ENCODE data around the gene PIAS1.
"Not testable (repeated sequence)": the region's sequence is repeated elsewhere in the genome, so short reads cannot be mapped to it uniquely, and the experiment has no call there.

Gene PIAS1

DNA sequence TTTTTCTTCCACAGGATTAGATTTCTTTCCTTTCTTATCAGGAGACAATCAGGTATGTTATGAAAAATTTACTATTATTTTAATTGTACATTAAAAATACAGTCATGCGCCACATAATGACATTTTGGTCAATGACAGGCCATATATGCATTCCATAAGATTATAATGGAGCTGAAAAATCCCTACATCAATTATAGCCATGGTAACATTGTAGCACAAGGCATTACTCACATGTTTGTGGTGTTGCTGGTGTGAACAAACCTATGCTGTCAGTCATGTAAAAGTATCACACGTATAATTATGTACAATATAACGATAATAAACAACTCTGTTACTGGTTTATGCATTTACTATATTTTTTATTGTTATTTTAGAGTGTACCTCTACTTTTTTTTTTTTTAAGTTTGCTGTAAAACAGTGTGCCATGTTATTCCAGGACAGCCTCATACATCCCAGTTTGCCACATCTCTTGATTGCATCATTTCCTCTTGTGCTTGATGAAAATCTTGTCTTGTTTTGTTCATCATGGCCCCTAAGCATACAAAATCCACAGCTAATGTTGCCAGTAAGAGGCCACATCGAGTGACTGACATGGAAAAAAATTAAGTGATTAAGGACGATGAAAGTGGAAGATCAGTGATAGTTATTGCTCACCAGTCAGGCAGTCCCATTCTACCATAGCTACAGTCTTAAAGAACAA lies 129.7 kb downstream of the PIAS1 start:
- DNase-seq (ENCODE audit: low read depth, low spot score), result no peak

DNA sequence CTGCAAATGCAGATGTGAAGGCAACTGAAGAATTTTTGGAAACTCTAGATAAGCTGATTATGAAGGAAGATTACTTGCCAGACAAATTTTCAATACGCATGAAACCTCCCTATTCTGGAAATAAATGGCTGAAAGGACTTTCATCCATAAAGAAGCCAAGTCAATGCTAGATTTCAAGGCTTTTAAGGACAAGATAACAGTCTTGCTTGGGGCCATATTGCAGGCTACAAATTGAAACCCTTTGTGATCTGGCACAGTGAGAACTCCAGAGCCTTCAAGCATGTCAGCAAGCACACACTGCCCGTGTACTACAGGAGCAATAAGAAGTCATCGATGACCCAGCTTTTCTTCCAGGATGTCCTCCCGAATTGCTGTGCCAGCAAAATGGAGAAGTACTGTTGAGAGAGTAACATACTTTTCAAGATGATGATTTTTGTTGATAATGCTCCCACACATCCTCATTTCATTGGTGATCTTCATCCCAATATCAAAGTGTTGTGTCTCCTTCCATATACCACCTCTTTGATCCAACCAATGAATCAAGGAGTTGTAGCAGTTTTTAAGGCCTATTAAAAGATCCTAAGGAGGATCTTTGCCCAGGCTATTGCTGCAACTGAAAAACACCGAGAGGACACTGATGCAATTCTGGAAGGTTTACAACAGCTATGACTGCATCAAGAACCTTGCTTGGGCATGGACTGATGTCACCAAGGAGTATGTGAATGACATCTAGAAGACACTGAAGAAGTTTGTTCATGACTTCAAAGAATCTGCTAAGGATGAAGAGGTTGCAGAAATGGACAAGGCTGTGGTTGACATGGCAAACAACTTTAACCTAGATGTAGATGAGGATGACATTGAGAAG lies 130.7 kb downstream of the PIAS1 start:
- DNase-seq (ENCODE audit: low read depth, low spot score), result no peak

DNA sequence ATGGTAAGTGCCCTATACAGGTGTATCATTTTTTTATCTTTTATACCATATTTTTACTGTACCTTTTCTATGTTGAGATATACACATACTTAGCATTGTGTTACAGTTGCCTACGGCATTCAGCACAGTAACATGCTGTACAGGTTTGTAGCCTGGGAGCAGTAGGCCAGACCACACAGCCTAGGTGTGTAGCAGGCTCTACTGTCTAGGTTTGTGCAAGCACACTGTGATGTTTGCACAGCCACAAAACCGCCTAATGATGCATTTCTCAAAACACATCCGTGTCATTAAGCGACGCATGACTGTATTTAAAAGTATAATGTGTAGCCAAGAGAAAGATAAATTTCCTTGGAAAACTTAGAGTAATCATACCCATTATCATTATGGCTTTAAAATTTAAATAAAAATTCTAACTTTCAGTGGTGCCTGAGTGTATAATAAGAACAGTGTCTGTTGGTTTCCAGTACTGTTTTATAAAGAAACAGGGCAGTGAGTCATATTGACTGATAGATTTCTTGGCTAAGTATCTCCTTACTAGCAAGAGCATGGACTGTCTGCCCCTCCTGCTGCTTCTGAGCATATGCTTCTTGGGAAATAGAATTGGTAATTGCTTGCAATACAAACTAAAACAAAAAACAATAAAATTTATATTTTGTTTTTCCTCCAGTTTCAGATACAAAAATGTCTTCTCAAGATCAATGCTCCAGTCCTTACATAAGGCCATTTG lies 132.7 kb downstream of the PIAS1 start:
- DNase-seq (ENCODE audit: low read depth, low spot score), result peak; percentile 41

DNA sequence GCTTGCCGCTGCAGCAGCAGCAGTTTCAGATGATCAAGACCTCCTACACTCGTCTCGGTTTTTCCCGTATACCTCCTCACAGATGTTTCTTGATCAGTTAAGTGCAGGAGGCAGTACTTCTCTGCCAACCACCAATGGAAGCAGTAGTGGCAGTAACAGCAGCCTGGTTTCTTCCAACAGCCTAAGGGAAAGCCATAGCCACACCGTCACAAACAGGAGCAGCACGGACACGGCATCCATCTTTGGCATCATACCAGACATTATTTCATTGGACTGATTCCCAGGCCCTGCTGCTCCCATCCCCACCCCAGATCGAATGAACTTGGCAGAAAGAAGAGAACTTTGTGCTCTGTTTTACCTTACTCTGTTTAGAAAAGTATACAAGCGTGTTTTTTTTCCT lies 133.4 kb downstream of the PIAS1 start:
- DNase-seq (ENCODE audit: low read depth, low spot score), result peak; percentile 44

DNA sequence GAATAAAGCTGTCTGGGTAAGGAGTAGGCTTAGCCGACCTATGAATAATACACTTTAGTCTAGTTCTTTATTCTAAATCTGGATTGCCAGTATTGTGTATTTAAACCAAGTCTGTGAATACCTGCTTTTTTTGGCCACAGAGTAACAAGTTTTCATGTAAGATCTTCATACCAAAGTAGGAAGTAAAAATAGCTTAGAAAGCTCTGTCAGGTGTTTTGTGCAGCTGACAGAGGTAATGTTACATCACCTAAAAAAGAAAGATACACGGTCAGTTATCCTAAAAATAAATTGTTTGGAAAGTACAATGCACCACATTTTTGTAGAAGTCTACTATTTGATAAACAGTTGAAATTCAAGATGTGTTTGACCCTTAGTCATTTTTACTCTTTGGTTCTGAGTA lies 134.5 kb downstream of the PIAS1 start:
- DNase-seq (ENCODE audit: low read depth, low spot score), result no peak

DNA sequence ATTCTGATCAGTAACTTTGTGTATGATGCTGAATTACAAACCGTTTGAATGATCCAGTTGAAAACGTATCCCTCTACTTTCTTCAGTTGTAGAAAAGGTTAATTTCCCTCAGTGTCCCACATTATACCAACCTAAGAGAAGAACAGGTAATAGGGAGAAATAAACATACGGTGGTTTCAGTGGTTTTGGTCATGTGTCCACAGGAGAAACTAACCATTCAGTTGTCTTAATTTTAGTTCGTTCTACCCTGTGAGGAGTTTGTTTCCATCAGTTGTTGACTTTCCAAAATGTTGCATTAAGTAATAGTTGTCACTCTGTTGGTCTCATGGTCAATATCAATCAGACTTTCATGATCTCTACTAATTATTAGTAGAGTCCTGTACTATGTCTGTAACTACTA lies 135.9 kb downstream of the PIAS1 start:
- no peak for DNase-seq (ENCODE audit: low read depth, low spot score)

DNA sequence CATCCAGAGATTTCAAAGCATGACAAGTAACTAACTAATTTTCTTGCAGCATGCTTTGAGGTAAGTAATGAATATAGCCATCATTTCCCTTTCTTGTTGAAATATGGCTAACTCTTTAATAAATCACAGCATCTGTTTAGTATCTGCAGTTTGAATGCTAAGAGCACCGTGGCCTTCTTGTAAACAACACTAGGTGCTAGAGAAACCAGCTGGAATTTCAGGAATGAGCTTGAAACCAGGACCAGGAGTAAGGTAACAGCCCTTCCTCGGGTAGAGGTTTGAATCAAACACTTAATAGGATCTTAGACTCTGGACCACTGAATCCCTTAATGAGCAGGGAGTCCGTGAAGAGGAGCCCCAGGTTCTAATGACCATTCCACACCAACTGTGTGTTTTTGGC lies 137.4 kb downstream of the PIAS1 start:
- no peak for DNase-seq (ENCODE audit: low read depth, low spot score)

DNA sequence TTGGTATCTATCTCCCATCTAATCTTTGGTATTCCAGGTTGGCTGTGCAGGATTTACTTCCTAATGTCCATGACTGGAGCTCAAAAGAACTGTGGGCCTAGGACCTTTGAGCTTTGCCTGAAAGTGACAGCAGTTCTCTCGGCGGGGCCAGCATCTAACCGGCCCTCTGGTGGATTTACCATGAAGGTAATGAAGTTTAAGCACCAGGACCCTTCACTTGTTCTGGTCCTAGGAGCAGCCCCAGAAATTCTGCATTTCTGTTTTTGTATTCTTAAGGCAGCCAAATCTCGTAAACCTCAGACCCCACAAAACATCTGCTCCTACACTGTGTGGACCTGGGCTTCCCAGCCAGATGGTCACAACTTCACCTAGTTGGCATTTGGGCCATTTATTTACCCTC lies 138.0 kb downstream of the PIAS1 start:
- DNase-seq (ENCODE audit: low read depth, low spot score), result no peak

DNA sequence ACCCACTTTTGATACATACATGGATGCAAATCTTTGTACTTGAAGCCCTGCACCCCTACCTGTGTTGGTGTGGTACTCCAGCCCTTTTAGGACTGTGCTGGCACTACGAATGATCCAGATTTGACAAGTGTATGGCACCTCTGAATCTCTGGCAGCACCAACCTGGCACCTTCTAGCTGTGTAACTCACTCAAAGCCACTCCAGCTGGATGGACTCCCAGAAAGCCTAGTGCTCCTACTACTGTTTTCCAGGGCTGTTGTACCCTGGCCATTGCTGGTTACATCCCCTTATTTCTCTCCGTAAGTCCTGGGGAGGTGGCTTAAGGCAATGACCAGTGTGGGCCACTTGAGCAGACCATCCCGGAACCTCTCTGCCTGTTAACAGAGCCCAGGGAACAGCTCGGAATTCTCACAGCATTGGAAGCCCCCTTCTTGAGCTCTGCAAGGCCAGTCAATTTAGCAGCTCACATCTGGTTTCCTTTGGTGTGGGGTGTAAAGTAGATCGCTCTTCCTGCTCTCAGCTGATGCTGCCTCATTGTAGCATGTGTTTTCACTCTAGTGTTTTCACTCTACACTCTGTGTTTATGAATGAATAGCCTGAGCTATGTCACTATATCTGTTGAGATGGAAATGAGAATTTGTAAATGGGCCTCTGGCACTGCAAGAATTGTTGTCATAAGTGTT lies 138.8 kb downstream of the PIAS1 start:
- DNase-seq (ENCODE audit: low read depth, low spot score), result no peak

DNA sequence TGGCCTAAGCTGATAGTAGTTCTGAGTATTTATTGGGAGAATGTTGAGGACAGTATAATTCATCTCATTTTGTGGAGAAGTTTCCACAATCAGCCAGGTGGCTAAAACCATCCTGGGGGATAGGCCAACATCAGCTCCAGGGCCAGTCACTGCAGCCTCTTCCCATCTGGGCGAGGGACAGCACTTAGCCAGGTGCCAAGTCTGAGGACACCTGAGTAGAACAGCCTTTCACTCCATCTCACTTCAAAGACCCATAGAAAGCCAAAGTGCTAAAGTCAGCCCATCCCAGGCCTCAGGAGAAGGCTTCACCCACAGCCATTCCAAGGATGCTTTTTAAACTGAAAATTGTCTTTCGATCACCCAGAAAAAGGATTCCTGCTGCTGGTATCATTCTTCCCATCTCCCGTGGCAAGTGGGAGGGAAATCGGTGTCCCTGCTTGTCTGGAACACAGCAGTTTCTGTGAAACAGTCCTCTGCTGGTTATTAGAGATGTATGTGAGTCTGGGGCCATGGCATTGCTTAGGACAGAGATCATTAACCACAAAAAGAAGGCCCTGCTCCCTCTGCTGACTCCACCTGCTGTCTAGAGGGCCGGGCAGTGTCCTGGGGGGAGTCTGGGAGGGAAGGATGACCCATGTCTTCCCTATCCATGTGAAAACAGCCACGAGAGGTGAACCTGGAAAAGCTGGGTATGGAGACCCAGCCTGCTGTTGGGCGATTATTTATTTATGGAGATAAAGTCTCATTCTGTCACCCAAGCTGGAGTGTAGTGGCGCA lies 141.4 kb downstream of the PIAS1 start:
- DNase-seq (ENCODE audit: low read depth, low spot score), result no peak

DNA sequence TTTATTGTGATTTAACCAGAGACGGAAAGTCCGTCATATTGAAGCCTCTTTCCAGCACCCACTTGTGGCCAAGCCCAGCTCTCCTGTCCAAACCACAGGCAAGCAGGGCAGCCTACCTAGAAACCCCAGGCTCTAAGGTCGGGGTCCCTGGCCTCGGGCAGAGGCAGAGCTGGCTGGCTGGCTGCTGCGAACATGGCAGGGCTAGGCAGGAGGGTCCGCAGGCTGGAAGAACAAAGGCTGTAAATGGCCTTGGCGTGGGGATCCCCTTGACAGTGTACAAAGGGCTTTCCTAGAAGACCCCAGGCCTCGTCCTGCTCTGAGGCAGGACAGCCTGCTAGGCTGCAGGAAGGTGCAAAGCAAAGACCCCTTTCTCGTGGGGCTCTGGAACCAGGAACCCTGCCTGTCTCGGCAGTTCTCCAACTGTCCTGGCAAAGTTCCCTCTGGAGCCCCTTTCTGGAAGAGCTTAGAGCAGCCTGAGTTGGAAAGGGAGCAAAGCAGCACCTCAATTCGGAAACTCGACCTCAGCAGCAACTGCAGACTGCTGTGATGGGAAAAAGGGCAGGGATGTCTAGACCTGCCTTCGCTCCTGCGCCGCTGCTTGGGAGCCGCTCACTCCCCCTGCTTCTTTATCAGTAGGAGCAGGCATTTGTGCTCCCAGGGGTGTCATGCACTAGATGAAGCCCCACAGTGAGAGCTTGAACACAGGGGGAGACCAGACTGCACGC lies 142.5 kb downstream of the PIAS1 start:
- DNase-seq (ENCODE audit: low read depth, low spot score), result no peak

DNA sequence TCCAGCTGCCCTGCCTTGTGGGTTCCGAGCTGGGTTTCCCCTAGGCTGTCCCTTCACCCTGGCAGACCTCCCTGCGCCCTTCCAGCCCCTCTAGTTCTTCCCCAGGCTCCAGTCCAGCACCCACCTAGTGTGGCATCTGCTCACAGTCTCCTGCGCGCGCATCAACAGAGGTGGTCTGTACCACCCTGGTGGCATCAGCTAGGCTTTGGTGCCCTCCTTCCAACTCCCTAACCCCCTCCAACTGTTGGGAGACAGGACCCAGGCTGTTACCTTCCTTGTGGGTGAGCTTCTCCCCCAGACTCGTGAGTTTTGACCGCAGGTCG lies 143.0 kb downstream of the PIAS1 start:
- no peak for DNase-seq (ENCODE audit: low read depth, low spot score)

DNA sequence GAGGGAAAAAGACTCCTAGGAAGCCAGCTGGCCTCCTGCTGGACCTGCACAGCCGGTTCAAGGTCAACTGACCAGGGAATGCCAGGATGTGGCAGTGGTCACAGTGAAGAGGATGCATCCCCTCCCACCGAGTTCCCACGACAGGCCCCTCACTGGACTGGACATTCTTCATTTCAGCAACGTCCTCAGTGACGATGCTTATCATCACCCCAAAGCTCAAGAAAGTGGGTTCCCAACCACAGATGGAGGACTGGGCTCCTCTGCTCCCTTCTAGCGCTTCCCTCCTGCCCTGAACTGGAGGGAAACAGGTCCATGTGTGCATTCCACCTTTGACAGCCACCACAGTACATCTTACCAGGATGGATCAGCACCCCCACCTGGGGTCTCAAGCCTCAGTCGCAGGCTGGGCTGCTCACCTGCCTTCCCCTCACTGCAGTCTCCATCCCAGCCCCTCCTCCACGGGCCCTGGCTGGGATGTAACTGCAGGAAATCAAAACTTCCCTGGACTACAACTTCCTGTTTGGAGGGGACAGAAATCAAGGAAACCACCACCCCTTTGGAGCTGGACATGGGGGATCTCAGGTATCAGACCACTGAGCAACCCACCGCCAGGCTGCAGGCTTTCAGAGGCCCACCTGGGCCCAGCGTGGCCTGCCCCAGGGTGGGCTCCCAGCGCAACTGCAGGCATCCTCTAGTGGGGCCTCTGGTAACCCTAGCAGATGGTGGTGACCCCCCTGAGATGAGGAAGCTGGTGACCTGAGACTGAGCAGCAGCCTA lies 143.7 kb downstream of the PIAS1 start:
- no peak for DNase-seq (ENCODE audit: low read depth, low spot score)

DNA sequence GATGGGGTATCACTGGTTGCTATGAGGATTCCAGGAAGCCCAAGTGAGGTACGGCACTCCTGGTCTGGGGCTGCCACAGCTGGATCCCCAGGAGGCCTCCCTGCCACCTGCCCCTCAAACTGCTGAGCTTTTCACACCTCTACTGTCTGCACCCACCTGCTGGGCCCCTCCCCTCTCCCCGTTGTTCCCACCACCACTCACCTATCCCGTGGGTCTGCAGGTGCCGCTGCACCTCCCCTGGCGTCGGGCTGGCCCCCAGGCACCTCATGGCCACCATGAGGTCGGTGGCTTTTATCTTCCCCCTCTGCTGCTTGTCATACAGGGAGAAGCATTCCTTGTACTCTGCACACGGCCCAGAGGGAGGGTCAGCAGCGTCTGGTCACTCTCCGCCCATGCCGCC lies 145.2 kb downstream of the PIAS1 start:
- no peak for DNase-seq (ENCODE audit: low read depth, low spot score)

DNA sequence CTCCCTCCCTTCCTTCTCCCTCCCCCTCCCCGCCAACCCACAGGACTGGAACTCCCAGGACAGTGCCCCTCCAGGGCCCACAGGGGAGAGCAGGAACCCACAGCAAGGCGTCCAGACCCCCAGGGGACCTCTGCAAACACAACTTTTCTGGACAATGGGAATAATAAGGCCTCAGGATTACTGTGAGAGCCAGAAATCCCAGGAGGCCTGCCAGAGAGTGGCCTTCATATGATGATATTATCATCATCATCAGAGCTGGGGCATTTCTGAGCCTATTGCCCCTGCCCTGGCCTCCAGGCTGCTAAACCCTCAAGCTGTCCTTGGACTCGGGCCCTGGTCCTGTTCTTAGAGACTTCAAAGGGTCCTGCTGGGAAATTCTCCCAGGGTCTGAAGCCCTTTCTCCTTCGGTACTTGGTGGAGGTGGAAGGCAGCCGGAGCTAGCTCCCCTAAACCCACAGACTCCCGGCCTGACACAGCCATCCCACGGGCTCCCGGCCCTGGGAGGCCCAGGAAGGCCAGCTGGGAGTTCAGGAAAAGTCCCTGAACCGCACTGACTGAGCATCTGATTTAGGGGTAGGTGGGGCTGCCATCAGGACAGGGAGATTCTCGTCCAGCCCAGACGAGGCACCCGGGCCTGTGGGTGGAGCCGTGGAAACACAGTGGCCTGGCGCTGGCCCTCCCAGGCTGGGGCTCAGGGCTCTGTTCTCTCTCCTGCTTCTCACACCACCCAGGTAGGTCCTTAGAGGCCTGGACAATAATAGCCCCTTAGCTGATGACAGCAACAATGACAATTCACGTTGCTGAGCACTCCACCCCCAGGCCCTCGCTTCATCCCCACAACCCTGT lies 146.1 kb downstream of the PIAS1 start:
- no peak for DNase-seq (ENCODE audit: low read depth, low spot score)

DNA sequence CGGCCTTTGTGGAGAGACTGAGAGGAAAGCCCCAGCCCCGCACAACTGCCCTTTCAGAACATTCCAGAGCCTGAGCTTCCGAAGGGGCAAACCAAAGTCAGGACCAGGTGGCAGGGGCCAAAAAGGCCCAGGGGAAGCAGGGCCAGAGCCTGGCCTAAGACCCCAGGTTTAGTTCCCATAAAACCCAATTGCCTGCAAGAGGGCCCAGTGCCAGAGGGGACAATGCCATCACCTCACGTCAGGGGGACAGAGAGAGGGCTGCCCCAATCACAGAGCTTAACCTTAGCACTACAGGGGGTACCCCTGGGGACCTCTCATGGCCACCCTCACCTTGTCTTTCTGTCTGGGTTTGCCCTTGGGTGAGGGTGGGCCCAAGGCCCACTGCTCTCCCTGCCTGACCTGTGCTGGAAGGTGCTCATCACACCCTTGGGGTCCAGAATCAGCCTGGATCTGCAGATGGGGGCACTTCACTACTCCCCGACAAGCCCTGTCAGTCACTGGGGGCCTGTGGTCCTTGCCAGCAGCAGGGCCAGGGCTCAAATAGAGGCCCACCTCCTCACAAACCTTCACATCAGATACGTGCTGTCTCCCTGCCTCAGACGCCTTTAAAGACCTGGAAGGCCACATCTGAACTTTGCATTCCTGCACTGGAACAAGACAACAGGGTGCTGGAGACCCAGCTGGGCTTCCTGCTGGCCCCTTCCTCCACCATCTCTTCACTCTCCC lies 147.2 kb downstream of the PIAS1 start:
- no peak for DNase-seq (ENCODE audit: low read depth, low spot score)

DNA sequence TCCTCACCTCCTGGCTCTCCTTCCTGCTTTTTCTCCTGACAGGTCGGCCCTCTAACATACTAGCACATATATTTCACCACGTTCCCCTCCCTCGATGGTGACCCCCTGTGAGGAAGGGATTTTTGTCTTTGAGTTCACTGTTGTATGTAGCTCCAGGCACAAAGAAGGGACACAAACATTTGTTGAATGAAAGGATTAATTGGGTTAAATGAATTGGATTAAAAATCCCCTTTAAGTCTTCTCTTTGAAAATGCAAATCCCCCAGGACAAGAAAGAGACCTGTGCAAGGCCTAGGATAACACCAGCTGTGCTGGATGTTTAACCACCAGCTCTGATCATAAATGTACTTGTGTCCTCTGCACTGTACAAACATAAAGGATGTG lies 147.8 kb downstream of the PIAS1 start:
- DNase-seq (ENCODE audit: low read depth, low spot score), result no peak

DNA sequence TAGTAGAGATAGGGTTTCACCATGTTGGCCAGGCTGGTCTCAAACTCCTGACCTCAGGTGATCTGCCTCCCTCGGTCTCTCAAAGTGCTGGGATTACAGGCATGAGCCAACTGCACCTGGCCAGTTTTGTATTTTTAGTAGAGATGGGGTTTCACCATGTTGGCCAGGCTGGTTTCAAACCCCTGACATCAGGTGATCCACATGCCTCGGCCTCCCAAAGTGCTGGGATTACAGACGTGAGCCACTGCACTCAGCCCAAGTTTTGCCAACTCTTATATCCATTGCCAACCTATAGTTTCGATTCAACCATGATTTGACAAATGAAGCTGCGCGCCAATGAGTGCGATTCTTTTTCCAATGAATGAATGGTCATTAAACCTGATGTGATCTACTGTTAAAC lies 148.9 kb downstream of the PIAS1 start:
- DNase-seq (ENCODE audit: low read depth, low spot score), result not testable (repeated sequence)

Measured in smooth muscle cell of the brain vasculature (primary cell).